SIG-M5 treated with dmso at 0.1 percent for 504 hours (cell line): ENCODE results near the gene DPYSL5.

ENCODE experiments used
- DNase-seq: peaks from one replicate; lab custom pipeline; 2025; ENCODE audit not compliant: unreplicated experiment; lab: John Stamatoyannopoulos, UW

Gene DPYSL5

DNA sequence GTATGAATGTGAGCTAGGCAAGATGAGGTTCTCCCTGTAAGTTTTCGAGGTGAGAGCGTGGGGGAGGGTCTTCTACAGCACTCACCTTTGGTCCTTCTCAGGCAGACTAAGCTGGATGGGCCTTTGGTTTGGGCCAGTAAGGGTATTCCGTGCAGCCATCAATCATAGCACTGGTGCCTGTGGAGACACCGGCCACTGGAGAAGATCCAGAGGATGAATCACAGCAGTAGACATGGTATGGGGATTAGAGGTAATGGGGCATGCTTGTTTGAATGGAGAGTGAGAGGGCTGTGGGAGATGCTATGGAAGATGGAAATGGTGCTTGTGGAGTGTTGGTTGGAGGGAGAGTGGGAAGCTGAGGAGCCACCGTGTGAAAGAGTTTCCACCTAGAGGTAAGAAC is 138.6 kb downstream of the DPYSL5 start:
- DNase-seq = no peak

DNA sequence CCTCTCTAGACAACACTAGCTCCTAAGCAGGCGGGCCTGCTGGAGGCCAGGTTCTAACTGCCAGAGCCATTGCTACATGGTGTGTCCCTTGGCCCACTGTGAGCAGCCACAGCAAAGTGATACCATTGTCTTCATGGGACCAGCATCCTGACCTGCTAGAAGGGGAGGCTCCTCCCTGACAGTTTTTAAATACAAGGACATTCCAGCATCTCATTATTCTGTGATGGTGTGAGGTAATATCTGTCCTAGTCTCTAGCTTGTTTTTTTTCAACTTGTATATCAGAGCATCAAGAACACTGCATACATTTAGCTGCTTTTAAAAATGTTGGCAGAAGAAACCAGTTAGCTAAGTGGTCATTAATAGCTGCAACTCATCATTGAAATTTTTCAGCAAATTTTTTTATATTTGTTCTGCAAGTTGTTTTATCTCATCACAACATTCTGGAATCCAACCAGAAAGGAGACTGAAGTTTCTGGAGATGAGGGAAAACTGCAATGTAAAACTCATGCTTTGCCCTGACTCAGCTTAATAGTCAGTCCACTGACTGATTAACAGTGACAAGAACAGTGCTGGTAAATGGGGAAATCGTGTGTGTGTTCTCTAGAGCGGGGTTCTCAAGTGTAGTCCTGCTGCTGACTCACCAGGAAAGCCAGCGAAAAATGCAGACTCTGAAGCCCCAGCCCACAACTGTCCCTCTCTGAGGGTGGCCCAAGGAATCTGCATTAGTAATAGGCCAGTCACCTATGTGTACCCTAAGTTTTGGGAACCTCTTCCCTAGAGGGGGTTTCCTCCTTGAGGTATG is 140.3 kb downstream of the DPYSL5 start:
- no peak for DNase-seq

DNA sequence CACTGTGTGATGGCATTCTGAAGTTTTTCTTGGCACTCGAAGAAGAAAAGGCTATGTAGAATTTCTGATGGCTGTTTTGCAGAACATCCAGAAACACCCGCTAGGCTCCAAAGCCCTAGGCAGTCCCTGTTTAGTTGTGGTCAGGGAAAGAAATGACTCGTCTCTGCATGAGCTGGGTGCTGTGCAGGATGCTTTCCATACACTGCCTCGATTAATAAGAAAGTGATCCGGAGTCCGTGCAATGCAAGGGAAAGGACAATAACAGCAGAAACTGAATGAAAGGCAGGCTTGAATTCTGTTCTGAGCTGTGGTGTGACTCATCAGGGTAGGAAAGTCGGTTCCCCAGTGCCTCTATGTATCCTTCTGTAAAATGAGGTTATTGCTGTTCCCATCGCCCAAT is 141.2 kb downstream of the DPYSL5 start:
- DNase-seq = no peak

DNA sequence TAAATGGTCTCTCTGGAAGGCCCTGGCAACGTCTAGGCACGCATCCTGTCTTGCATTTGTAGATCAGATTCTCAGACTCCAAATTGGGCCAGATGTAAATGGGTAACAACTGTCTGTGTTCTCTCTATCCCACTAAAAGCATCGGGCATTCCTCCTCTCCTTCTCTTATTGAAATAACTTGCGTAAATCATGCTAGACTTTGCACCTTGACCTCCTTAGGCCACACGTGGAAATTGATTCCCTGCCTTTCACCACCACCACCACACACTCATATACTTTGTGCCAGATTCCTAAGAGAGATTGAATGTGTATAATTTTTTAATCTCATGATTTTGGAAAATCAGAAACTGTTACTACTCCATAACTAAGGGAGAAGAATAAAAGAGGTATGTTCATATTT is 143.8 kb downstream of the DPYSL5 start:
- no peak for DNase-seq

DNA sequence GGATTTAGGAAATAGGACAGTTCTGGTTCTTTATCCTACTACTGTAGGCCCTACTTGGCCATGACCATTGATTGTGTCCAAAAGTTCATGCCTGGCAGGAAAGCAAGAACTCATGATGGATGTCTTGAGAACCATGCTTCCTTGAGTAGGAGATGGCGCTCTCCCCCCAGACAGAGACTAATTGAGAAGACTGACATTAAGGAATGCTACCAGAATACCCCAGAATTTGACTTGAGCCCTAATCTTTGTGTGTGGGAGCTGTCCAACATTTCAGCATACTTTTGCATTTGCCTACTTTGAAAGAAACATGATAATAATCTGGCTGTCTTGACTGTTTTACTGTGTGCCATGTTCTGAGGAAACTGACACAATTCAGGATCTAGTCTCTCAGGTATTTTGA is 145.8 kb downstream of the DPYSL5 start:
- DNase-seq = no peak

DNA sequence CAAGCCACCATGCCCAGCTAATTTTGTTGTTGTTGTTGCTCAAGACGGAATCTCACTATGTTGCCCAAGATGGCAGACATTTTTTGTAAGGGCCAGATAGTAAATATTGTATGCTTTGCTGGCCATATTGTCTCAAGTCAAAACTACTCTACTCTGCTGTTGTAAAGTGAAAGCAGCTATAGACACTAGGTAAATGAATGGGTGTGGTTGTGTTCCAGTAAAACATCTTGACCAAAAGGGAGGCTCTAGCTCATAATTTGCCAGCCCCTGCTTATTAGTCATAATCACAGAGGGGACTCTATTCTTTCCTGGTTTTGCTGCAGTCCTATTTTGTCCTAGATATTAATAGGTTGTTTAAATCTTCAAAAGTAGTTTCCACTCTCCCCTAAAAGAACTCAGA is 147.1 kb downstream of the DPYSL5 start:
- DNase-seq = no peak

DNA sequence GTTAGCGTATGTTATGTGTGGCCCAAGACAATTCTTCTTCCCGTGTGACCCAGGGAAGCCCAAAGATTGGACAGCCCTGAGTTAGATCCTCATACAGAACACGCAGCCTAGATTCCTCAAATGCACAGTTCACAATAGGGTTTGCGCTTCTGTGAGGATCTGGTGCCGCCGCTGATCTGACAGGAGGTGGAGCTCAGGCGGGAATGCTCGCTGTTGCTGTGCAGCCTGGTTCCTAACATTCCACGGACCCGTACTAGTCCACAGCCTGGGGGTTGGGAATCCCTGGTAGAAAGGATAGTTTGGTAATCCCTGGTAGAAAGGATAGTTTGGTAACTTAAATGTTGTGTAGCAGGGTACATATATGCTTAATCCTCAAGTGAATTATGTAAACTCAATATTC is 149.5 kb downstream of the DPYSL5 start:
- DNase-seq = no peak

DNA sequence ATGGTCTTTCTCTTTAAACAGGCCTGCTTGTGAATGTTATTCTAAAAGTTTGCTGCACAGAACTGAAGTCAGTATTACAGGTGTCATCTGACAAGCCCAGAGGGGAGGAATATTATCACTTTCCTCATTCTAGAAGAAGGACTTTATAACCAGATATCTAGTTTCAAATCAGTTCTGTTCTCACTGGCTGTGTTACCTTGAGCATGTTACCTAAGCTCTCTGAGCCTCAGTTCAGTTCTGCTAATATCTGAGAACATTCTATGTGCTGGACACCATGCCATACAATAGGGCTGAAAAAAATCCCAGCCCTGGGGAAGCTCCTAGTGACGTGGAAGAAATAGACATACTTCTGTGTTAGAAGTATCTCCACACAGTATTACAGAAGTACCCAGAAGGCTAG is 150.4 kb downstream of the DPYSL5 start:
- DNase-seq = no peak
